Stimulated activated CD4-positive, alpha-beta T cell treated with anti-CD3 and anti-CD28 coated beads, Interleukin-4, amount 100 ng/mL, for 24 hours (primary cell): Measurements from ENCODE around the gene BICC1.

Experiments
- DNase-seq: peaks from one replicate; pipeline ENCODE4 v3.0.0-alpha.2; 2020

Gene BICC1

GRCh38 chr10:58512491-58513187, at the start of gene BICC1:
Gene BICC1, plus strand, starts transcription at chr10:58512872. Its CDS starts 272 bp downstream, at chr10:58513144.
- DNase-seq, result no peak

GRCh38 chr10:58464956-58465355, 47.7 kb upstream of the BICC1 start:
- DNase-seq, result no peak

- no peak for DNase-seq
Measured at GRCh38 chr10:58465629-58466028, 47.0 kb upstream of the BICC1 start.

- no peak for DNase-seq
Measured at GRCh38 chr10:58467931-58468635, 44.6 kb upstream of the BICC1 start.

GRCh38 chr10:58473976-58474375, 38.7 kb upstream of the BICC1 start:
- no peak for DNase-seq

GRCh38 chr10:58475322-58476277, 37.1 kb upstream of the BICC1 start:
- DNase-seq, result no peak

GRCh38 chr10:58477122-58477521, 35.5 kb upstream of the BICC1 start:
- no peak for DNase-seq

- no peak for DNase-seq
Measured at GRCh38 chr10:58477902-58478301, 34.8 kb upstream of the BICC1 start.

- no peak for DNase-seq
Measured at GRCh38 chr10:58479045-58479444, 33.6 kb upstream of the BICC1 start.

GRCh38 chr10:58480321-58480720, 32.4 kb upstream of the BICC1 start:
- no peak for DNase-seq

- no peak for DNase-seq
Measured at GRCh38 chr10:58481569-58482109, 31.0 kb upstream of the BICC1 start.

GRCh38 chr10:58486821-58487220, 25.9 kb upstream of the BICC1 start:
- DNase-seq, result no peak

- no peak for DNase-seq
Measured at GRCh38 chr10:58488921-58489320, 23.8 kb upstream of the BICC1 start.

- no peak for DNase-seq
Measured at GRCh38 chr10:58502956-58503355, 9.7 kb upstream of the BICC1 start.

GRCh38 chr10:58508316-58508715, 4.4 kb upstream of the BICC1 start:
- DNase-seq, result no peak

- DNase-seq, result no peak
Measured at GRCh38 chr10:58511765-58512490, 744 bp upstream of the BICC1 start.

GRCh38 chr10:58513188-58514110, 777 bp downstream of the BICC1 start:
- no peak for DNase-seq

- no peak for DNase-seq
Measured at GRCh38 chr10:58514111-58514770, 1.6 kb downstream of the BICC1 start.

GRCh38 chr10:58515291-58515941, 2.7 kb downstream of the BICC1 start:
- no peak for DNase-seq

- DNase-seq, result no peak
Measured at GRCh38 chr10:58516119-58516518, 3.4 kb downstream of the BICC1 start.
